Neural cell (in vitro differentiated cells): ENCODE data around the gene BCO1.

Experiments
- EP300 ChIP-seq: fragments of 450-650 bp; conservative IDR thresholded peaks from 2 replicates; pipeline ENCODE4 v1.6.1; 2014; ENCODE audit warnings: antibody characterized with exemption, mild to moderate bottlenecking, moderate library complexity; ENCODE audit not compliant: poor library complexity, severe bottlenecking
- POLR2AphosphoS5 ChIP-seq: IDR thresholded peaks from 2 replicates; pipeline ENCODE4 v1.6.1; 2012
- SMC3 ChIP-seq: fragments of 450-650 bp; conservative IDR thresholded peaks from 2 replicates; pipeline ENCODE4 v1.6.1; 2014; ENCODE audit warnings: antibody characterized with exemption, mild to moderate bottlenecking, moderate library complexity; ENCODE audit not compliant: poor library complexity
- TF ChIP-seq, protein P1 (sequence below): fragments of 450-650 bp; IDR thresholded peaks from 2 replicates; pipeline ENCODE4 v1.5.1; 2014; ENCODE audit warnings: antibody characterized with exemption, mild to moderate bottlenecking, moderate library complexity; ENCODE audit not compliant: poor library complexity, severe bottlenecking

DNA sequence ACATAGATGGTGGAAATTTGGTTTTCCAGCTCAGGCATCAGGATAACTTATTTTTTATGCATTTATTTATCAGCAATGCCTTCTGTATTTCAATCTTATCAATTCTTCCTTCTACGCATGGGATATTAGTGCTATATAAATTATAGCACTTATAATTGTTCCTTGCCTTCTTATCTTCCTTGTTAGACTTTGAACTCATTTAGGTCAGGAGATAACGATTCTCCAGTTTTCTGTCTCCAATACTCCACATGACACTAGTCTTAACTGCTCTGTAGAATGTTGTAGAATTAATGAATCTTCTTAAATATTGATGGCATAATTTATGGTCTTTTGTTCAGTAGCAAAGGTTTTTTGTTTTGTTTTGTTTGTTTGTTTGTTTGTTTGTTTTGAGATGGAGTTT lies 10.7 kb upstream of the BCO1 start:
- no peak for TF ChIP-seq EP300
- TF ChIP-seq, protein P1, sequence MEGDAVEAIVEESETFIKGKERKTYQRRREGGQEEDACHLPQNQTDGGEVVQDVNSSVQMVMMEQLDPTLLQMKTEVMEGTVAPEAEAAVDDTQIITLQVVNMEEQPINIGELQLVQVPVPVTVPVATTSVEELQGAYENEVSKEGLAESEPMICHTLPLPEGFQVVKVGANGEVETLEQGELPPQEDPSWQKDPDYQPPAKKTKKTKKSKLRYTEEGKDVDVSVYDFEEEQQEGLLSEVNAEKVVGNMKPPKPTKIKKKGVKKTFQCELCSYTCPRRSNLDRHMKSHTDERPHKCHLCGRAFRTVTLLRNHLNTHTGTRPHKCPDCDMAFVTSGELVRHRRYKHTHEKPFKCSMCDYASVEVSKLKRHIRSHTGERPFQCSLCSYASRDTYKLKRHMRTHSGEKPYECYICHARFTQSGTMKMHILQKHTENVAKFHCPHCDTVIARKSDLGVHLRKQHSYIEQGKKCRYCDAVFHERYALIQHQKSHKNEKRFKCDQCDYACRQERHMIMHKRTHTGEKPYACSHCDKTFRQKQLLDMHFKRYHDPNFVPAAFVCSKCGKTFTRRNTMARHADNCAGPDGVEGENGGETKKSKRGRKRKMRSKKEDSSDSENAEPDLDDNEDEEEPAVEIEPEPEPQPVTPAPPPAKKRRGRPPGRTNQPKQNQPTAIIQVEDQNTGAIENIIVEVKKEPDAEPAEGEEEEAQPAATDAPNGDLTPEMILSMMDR = no peak
- TF ChIP-seq POLR2AphosphoS5 = no peak
- no peak for TF ChIP-seq SMC3
